HEK293 (cell line): Measurements from ENCODE around the gene ZFYVE21.

Experiments used
- CTCF ChIP-seq: fragments of 450-650 bp; formaldehyde crosslinking; IDR thresholded peaks from 2 replicates; pipeline ENCODE4 v1.5.1; 2016; ENCODE audit warnings: missing biosample characterization, missing genetic modification characterization
- KLF1 ChIP-seq: fragments of 450-650 bp; formaldehyde crosslinking; IDR thresholded peaks from 2 replicates; pipeline ENCODE4 v1.5.1; 2016; ENCODE audit warnings: missing biosample characterization, missing genetic modification characterization
- YY1 ChIP-seq: fragments of 450-650 bp; formaldehyde crosslinking; IDR thresholded peaks from 2 replicates; pipeline ENCODE4 v1.5.1; 2018; ENCODE audit warnings: missing biosample characterization, missing genetic modification characterization
- ZFP41 ChIP-seq: fragments of 450-650 bp; formaldehyde crosslinking; IDR thresholded peaks from 2 replicates; pipeline ENCODE4 v1.5.1; 2016; ENCODE audit warnings: missing biosample characterization, missing genetic modification characterization, borderline replicate concordance
- ZNF112 ChIP-seq: fragments of 450-650 bp; formaldehyde crosslinking; IDR thresholded peaks from 2 replicates; pipeline ENCODE4 v1.5.0; 2017; ENCODE audit warnings: missing biosample characterization, missing genetic modification characterization
- ZNF174 ChIP-seq: fragments of 450-650 bp; formaldehyde crosslinking; IDR thresholded peaks from 2 replicates; pipeline ENCODE4 v1.5.0; 2017; ENCODE audit warnings: missing biosample characterization, mild to moderate bottlenecking, missing genetic modification characterization
- ZNF274 ChIP-seq, 2 experiments: fragments of 200-500 bp in 1 of 2; fragments of 450-650 bp in 1 of 2; sonication (Bioruptor generic) in 1 of 2; formaldehyde crosslinking in 1 of 2; IDR thresholded peaks; 2 replicates each; pipeline versions ENCODE4 v1.5.1 to v1.6.1; 2014 to 2016; ENCODE audit warnings: borderline replicate concordance in 1 of 2, inconsistent platforms in 1 of 2, low read length in 1 of 2, missing biosample characterization in 1 of 2, missing genetic modification characterization in 1 of 2
- ZNF280D ChIP-seq: fragments of 450-650 bp; formaldehyde crosslinking; IDR thresholded peaks from 2 replicates; pipeline ENCODE4 v1.5.1; 2016; ENCODE audit warnings: missing biosample characterization, missing genetic modification characterization
- ZNF473 ChIP-seq: fragments of 450-650 bp; formaldehyde crosslinking; IDR thresholded peaks from 2 replicates; pipeline ENCODE4 v1.5.1; 2017; ENCODE audit warnings: missing biosample characterization, missing genetic modification characterization
- ZNF513 ChIP-seq: fragments of 450-650 bp; IDR thresholded peaks from 2 replicates; pipeline ENCODE4 v1.5.1; 2018; ENCODE audit warnings: missing biosample characterization, missing genetic modification characterization
- ZNF514 ChIP-seq: fragments of 450-650 bp; formaldehyde crosslinking; IDR thresholded peaks from 2 replicates; pipeline ENCODE4 v1.5.1; 2016; ENCODE audit warnings: missing biosample characterization, missing genetic modification characterization
- ZNF561 ChIP-seq: fragments of 450-650 bp; IDR thresholded peaks from 2 replicates; pipeline ENCODE4 v1.5.1; 2018; ENCODE audit warnings: missing biosample characterization, missing genetic modification characterization, borderline replicate concordance
- TF ChIP-seq, protein P1 (sequence below): fragments of 450-650 bp; formaldehyde crosslinking; IDR thresholded peaks from 2 replicates; pipeline ENCODE4 v1.5.1; 2017; ENCODE audit warnings: missing biosample characterization, missing genetic modification characterization

DNA sequence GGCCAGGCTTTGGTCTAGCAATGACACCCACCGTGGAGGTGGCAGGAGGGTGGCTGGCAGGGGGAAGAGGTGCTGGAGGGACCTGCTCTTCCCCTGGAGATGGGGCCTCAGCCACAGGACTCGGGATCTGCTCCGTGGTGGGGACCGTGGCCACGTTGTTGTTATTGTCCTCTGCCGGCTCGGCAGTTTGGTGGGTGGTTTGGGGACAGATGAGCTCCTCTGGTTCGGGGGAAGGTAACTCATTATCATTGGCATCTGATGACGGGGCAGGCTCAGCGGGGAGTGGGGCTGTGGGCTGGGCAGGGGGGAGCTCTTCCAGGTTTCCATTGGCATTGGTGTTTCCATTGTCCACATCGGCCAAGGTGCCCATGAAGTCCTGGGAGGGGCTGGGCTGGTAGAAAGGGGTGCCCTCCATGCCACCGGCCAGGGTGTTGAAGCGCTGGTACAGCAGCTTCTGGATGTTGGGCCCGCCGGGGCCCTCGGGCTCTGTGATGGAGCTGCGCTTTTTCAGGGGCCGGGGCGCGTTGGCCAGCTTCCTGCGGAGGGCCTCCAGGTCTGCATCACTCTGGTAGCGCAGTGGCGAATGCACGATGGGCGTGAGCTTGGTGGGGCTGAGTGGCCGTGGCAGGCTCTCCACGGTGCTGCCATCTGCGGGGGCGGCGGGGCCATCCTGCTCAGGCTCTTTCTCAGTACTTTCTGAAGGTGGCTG, 24.3 kb downstream of the ZFYVE21 start:
- TF ChIP-seq CTCF (tag by site-specific recombination) (no peak), ZNF174 (tag by site-specific recombination) (no peak), ZFP41 (tag by site-specific recombination) (no peak), ZNF274 (IDR thresholded peaks at IDR 0.05; ENCODE audit: low read length) (no peak), ZNF274 (tag by site-specific recombination; IDR thresholded peaks at IDR 0.05; ENCODE audit: borderline replicate concordance) (no peak), ZNF561 (no peak), KLF1 (tag by site-specific recombination) (no peak), ZNF280D (tag by site-specific recombination) (no peak), ZNF473 (tag by site-specific recombination) (no peak), ZNF513 (tag by site-specific recombination) (no peak), ZNF112 (tag by site-specific recombination) (no peak), ZNF514 (tag by site-specific recombination) (no peak), YY1 (tag by site-specific recombination) (no peak)
- TF ChIP-seq, protein P1, sequence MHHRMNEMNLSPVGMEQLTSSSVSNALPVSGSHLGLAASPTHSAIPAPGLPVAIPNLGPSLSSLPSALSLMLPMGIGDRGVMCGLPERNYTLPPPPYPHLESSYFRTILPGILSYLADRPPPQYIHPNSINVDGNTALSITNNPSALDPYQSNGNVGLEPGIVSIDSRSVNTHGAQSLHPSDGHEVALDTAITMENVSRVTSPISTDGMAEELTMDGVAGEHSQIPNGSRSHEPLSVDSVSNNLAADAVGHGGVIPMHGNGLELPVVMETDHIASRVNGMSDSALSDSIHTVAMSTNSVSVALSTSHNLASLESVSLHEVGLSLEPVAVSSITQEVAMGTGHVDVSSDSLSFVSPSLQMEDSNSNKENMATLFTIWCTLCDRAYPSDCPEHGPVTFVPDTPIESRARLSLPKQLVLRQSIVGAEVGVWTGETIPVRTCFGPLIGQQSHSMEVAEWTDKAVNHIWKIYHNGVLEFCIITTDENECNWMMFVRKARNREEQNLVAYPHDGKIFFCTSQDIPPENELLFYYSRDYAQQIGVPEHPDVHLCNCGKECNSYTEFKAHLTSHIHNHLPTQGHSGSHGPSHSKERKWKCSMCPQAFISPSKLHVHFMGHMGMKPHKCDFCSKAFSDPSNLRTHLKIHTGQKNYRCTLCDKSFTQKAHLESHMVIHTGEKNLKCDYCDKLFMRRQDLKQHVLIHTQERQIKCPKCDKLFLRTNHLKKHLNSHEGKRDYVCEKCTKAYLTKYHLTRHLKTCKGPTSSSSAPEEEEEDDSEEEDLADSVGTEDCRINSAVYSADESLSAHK (tag by site-specific recombination): no peak
